OCI-LY1 (cell line): Measurements from ENCODE around the gene NIFK.
"Not testable (repeated sequence)": the region's sequence is repeated elsewhere in the genome, so short reads cannot be mapped to it uniquely, and the experiment has no call there.

Experiments used
- H2AFZ ChIP-seq: fragments of 200-600 bp; sonication (generic), shearing (Covaris generic); 2 replicates; pipeline ENCODE4 v1.6.0; 2014; ENCODE audit warnings: antibody characterized with exemption, mild to moderate bottlenecking, low read length
- H3F3A ChIP-seq: fragments of 200-600 bp; sonication (generic), shearing (Covaris generic); 2 replicates; pipeline ENCODE4 v1.6.0; 2014; ENCODE audit warnings: mild to moderate bottlenecking, antibody characterized with exemption, low read length, moderate library complexity; ENCODE audit not compliant: insufficient read depth
- H3K27ac ChIP-seq: fragments of 200-600 bp; sonication (generic); 2 replicates; pipeline ENCODE4 v1.5.1; 2014; ENCODE audit warnings: low read length, mixed run types, mild to moderate bottlenecking, low read depth; ENCODE audit not compliant: poor library complexity, severe bottlenecking
- H3K27me3 ChIP-seq: fragments of 200-600 bp; sonication (generic); 2 replicates; pipeline ENCODE4 v1.6.0; 2014; ENCODE audit warnings: antibody characterized with exemption, mild to moderate bottlenecking, low read length, moderate library complexity; ENCODE audit not compliant: insufficient read depth
- H3K36me3 ChIP-seq: fragments of 200-600 bp; sonication (generic); 2 replicates; pipeline ENCODE4 v1.6.1; 2014; ENCODE audit warnings: mild to moderate bottlenecking, antibody characterized with exemption, low read length, moderate library complexity, mixed read lengths; ENCODE audit not compliant: insufficient read depth
- H3K4me1 ChIP-seq: fragments of 200-600 bp; sonication (generic); 2 replicates; pipeline ENCODE4 v1.5.1; 2014; ENCODE audit warnings: mild to moderate bottlenecking, low read length, moderate library complexity; ENCODE audit not compliant: insufficient read depth, severe bottlenecking
- H3K4me2 ChIP-seq: fragments of 200-600 bp; sonication (generic), shearing (Covaris generic); 2 replicates; pipeline ENCODE4 v1.6.1; 2014; ENCODE audit warnings: low read length
- H3K4me3 ChIP-seq: fragments of 200-600 bp; sonication (generic); 2 replicates; pipeline ENCODE4 v1.5.1; 2014; ENCODE audit warnings: low read length, low read depth, mild to moderate bottlenecking, mixed read lengths; ENCODE audit not compliant: poor library complexity, severe bottlenecking
- H3K79me2 ChIP-seq: fragments of 200-600 bp; shearing (Covaris generic); 2 replicates; pipeline ENCODE4 v1.6.1; 2016; ENCODE audit warnings: mixed run types, low read length, mixed read lengths; ENCODE audit not compliant: insufficient read depth
- H3K9ac ChIP-seq: fragments of 200-600 bp; sonication (generic), shearing (Covaris generic); 2 replicates; pipeline ENCODE4 v1.6.1; 2014; ENCODE audit warnings: mild to moderate bottlenecking, low read length, mixed read lengths
- H3K9me2 ChIP-seq: fragments of 200-600 bp; sonication (generic), shearing (Covaris generic); 2 replicates; pipeline ENCODE4 v1.6.1; 2014; ENCODE audit warnings: low read depth, mild to moderate bottlenecking, low read length, mixed read lengths
- H3K9me3 ChIP-seq: fragments of 200-600 bp; shearing (Covaris generic); 2 replicates; pipeline ENCODE4 v1.6.1; 2014; ENCODE audit warnings: low read length, mixed read lengths
- H4K20me1 ChIP-seq: fragments of 200-600 bp; sonication (generic), shearing (Covaris generic); 2 replicates; pipeline ENCODE4 v1.6.0; 2016; ENCODE audit warnings: mild to moderate bottlenecking, low read length; ENCODE audit not compliant: insufficient read depth
- CTCF ChIP-seq: fragments of 200-600 bp; sonication (generic), shearing (Covaris generic); IDR thresholded peaks from 2 replicates; pipeline ENCODE4 v1.5.1; 2017; ENCODE audit warnings: mild to moderate bottlenecking, antibody characterized with exemption, low read length, moderate library complexity, mixed read lengths
- EZH2 ChIP-seq: fragments of 200-600 bp; sonication (generic), shearing (Covaris generic); IDR thresholded peaks from 2 replicates; pipeline ENCODE4 v1.8.0; 2017; ENCODE audit warnings: borderline replicate concordance, mixed run types, mild to moderate bottlenecking, antibody characterized with exemption, low read length, moderate library complexity, mixed read lengths

NIFK gene

GRCh38 chr2:121695171-121695451, 41.6 kb downstream of the NIFK start:
- H3K36me3 ChIP-seq = no peaks in the 10 kb centered on the region
- H2AFZ ChIP-seq = no peak overlapping the region
- no peaks in the 10 kb centered on the region; the same call in 1 of the 2 replicates for H3K27me3 ChIP-seq
- H3K4me3 ChIP-seq = no peak overlapping the region
- H3K9me2 ChIP-seq = no peaks in the 10 kb centered on the region
- no peak for TF ChIP-seq EZH2
- TF ChIP-seq CTCF = no peak
- no peak overlapping the region for H3K4me2 ChIP-seq
- no peaks in the 10 kb centered on the region for H3F3A ChIP-seq
- no peaks in the 10 kb centered on the region for H3K79me2 ChIP-seq
- no peak overlapping the region for H3K27ac ChIP-seq
- no peak overlapping the region for H3K9ac ChIP-seq
- H4K20me1 ChIP-seq = no peaks in the 10 kb centered on the region
- H3K9me3 ChIP-seq = no peaks in the 10 kb centered on the region
- peaks cover 14% of the 10 kb centered on the region for H3K4me1 ChIP-seq

- no peaks in the 10 kb centered on the region for H3K36me3 ChIP-seq
- no peaks in the 10 kb centered on the region for H4K20me1 ChIP-seq
- no peaks in the 10 kb centered on the region for H3K9me3 ChIP-seq
- H3K9me2 ChIP-seq = no peaks in the 10 kb centered on the region
- H3F3A ChIP-seq = no peaks in the 10 kb centered on the region
- peaks cover 8% of the 10 kb centered on the region for H3K4me1 ChIP-seq
- no peak overlapping the region for H3K9ac ChIP-seq
- H3K27me3 ChIP-seq = no peaks in the 10 kb centered on the region; the same call in 1 of the 2 replicates
- H3K27ac ChIP-seq = no peak overlapping the region
- no peak overlapping the region for H2AFZ ChIP-seq
- TF ChIP-seq CTCF (no peak), EZH2 (no peak)
- no peak overlapping the region for H3K4me3 ChIP-seq
- no peak overlapping the region for H3K4me2 ChIP-seq
- H3K79me2 ChIP-seq = no peaks in the 10 kb centered on the region
These were observed 42.1 kb downstream of the NIFK start for GRCh38 chr2:121694398-121695170.

- H3K79me2 ChIP-seq, H3K27me3 ChIP-seq, H3K27ac ChIP-seq, H3K9ac ChIP-seq, H3K4me1 ChIP-seq, H3K9me2 ChIP-seq, H3F3A ChIP-seq, H3K9me3 ChIP-seq, H3K4me3 ChIP-seq, H4K20me1 ChIP-seq, H3K4me2 ChIP-seq, H3K36me3 ChIP-seq, H2AFZ ChIP-seq: not testable (repeated sequence)
These were observed 46.1 kb downstream of the NIFK start for GRCh38 chr2:121690572-121690971.

GRCh38 chr2:121690095-121690494, 46.6 kb downstream of the NIFK start:
- Histone ChIP-seq H3K4me3 (no peak overlapping the region), H3K9me3 (no peaks in the 10 kb centered on the region), H3K79me2 (no peaks in the 10 kb centered on the region), H3K9me2 (no peaks in the 10 kb centered on the region), H3K9ac (no peak overlapping the region), H3K27me3 (no peaks in the 10 kb centered on the region; the same call in 1 of the 2 replicates), H3K36me3 (no peaks in the 10 kb centered on the region), H2AFZ (no peak overlapping the region), H3K27ac (no peak overlapping the region), H3K4me1 (peaks cover 4% of the 10 kb centered on the region), H3K4me2 (no peak overlapping the region), H4K20me1 (no peaks in the 10 kb centered on the region), H3F3A (no peaks in the 10 kb centered on the region)
- TF ChIP-seq EZH2 (no peak), CTCF (no peak)
